LHCN-M2 (cell line): Measurements from ENCODE around the gene C5AR1. TPM values are rescaled to one million over a fixed set of nuclear protein-coding genes. Genes with fewer than 3 reads are reported as not detected.
"Not testable (repeated sequence)": the region's sequence is repeated elsewhere in the genome, so short reads cannot be mapped to it uniquely, and the experiment has no call there.

Experiments
- DNase-seq: peaks from one replicate; pipeline ENCODE4 v3.0.0-alpha.2; 2012; ENCODE audit warnings: low read depth
- total RNA-seq: library from RNA; depleted of rRNA; stranded (reverse); fragments of >200 nt; gene quantifications from 2 replicates; pipeline ENCODE4 v1.2.3, GENCODE V29; 2014

Gene C5AR1
- total RNA-seq, 1 experiment from 2014 or later, result not detected

- DNase-seq, result no peak
Observed at GRCh38 chr19:47331931-47332547, 22.4 kb downstream of the C5AR1 start, which contains the start of gene C5AR2. Gene C5AR2, plus strand, starts transcription at chr19:47332175. Its CDS starts 8,625 bp downstream, at chr19:47340800.

DNA sequence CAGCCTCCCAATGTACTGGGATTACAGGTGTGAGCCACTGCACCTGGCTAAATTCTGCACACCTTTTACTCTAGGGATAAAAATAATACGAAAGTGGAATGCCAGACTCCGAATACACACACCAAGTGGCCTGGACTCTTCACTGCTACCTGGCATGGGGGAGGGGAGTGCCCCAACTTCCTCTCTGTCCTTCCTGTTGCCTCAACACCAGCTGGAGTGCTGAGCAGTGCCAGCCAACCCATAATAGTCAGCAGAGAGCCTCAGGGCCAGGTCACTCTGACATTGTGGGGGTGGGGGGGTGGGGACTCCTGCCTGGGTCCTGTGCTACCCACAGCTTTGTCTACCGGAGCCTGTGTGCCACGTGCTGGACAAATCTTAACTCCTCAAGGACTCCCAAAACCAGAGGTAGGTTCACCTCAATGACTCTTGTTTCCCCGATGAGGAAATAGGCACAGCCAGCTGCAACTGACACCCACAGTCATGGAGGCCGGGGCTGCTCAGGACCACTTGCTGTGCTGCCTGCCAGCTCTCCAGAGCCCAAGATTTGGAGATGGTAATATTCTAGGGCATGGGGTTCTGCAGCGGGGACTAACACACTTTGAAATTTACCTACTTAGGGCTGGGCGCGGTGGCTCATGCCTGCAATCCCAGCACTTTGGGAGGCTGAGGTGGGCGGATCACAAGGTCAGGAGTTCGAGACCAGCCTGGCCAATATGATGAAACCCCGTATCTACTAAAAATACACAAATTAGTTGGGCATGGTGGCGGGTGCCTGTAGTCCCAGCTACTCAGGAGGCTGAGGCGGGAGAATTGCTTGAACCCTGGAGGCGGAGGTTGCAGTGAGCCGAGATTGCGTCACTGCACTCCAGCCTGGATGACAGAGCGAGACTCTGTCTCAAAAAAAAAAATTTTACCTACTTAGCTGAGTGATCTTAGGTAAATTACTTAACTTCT lies 27.4 kb downstream of the C5AR1 start:
- not testable (repeated sequence) for DNase-seq

DNA sequence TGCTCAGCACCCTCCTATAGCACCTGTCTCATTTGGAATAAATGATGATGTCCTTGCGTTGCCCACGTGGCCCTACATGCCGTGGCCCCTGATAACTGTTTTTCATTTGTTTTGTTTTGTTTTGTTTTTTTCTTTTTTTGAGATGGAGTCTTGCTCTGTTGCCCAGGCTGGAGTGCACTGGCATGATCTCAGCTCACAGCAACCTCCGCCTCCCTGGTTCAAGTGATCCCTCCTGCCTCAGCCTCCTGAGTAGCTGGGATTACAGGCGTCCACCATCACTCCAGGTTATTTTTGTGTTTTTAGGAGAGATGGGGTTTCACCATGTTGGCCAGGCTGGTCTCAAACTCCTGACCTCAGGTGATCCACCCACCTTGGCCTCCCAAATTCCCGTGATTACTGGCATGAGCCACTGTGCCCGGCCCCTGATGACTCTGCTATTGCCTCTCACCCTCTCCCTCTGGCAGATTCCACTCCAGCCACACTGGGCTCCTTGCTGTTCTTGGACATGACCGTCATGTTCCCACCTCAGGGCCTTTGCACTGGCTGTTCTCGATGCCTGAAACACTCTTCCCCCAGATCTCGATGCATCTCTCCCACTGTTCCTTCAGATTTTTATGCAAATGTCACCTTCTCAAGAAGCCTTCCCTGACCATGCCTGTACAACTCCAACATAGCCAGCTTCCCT lies 29.7 kb downstream of the C5AR1 start:
- DNase-seq, result no peak

DNA sequence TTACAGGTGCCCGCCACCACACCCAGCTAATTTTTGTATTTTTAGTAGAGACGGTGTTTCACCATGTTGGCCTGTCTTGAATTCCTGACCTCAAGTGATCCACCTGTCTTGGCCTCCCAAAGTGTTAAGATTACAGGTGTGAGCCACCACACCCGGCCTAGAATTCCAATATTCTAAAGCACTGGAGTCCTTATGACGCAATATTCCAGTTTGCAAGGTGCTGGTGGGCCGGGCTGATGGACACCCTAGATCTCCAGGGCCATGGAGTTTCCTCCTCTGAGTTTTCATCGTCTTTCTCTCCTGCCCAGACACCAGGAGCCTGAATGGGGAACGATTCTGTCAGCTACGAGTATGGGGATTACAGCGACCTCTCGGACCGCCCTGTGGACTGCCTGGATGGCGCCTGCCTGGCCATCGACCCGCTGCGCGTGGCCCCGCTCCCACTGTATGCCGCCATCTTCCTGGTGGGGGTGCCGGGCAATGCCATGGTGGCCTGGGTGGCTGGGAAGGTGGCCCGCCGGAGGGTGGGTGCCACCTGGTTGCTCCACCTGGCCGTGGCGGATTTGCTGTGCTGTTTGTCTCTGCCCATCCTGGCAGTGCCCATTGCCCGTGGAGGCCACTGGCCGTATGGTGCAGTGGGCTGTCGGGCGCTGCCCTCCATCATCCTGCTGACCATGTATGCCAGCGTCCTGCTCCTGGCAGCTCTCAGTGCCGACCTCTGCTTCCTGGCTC lies 31.0 kb downstream of the C5AR1 start:
- DNase-seq, result no peak

DNA sequence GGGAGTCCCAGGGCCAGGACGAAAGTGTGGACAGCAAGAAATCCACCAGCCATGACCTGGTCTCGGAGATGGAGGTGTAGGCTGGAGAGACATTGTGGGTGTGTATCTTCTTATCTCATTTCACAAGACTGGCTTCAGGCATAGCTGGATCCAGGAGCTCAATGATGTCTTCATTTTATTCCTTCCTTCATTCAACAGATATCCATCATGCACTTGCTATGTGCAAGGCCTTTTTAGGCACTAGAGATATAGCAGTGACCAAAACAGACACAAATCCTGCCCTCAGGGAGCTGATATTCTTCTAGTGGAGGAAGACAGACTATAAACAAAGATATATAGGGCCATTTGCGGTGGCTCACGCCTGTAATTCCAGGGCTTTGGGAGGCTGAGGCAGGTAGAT lies 32.1 kb downstream of the C5AR1 start:
- no peak for DNase-seq

- DNase-seq, result no peak
Observed at GRCh38 chr19:47343194-47343802, 33.6 kb downstream of the C5AR1 start.

- DNase-seq, result no peak
Observed at GRCh38 chr19:47344425-47344824, 34.8 kb downstream of the C5AR1 start.

GRCh38 chr19:47346024-47346423 lies 36.4 kb downstream of the C5AR1 start:
- DNase-seq, result not testable (repeated sequence)

GRCh38 chr19:47348819-47349795 lies 39.4 kb downstream of the C5AR1 start, which contains the start of gene DHX34:
Gene DHX34, plus strand, starts transcription at chr19:47349315. Its CDS starts 3,716 bp downstream, at chr19:47353031.
- DNase-seq, result peak; percentile 97

GRCh38 chr19:47350630-47351029 lies 41.0 kb downstream of the C5AR1 start:
- no peak for DNase-seq

- DNase-seq, result peak; percentile 41
Observed at GRCh38 chr19:47351548-47351947, 41.9 kb downstream of the C5AR1 start.

DNA sequence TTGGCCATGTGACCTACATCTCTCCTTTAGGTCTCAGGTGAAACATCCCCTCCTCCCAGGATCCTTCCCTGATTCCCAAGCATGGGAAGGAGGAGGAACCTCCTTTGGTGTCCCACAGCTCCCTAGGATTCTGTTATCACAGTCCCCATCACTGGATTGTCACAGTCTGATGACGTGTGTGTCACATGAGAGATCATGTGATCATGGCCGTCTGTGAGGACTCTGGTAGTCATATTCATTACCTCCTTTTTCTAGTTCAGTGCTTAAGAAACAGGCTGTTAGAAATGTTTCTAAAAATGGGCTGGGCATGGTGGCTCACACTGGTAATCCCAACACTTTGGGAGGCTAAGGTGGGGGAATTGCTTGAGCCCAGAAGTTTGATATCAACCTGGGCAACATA lies 42.4 kb downstream of the C5AR1 start:
- DNase-seq, result no peak

DNA sequence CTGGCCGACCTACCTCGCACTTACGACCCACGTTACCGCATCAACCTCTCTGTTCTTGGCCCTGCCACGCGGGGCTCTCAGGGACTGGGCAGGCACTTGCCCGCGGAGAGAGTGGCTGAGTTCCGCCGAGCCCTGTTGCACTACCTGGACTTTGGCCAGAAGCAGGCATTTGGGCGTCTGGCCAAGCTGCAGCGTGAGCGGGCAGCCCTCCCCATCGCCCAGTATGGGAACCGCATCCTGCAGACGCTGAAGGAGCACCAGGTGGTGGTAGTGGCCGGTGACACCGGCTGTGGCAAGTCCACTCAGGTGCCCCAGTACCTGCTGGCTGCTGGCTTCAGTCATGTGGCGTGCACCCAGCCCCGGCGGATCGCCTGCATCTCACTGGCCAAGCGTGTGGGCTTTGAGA lies 43.6 kb downstream of the C5AR1 start:
- DNase-seq, result no peak

DNA sequence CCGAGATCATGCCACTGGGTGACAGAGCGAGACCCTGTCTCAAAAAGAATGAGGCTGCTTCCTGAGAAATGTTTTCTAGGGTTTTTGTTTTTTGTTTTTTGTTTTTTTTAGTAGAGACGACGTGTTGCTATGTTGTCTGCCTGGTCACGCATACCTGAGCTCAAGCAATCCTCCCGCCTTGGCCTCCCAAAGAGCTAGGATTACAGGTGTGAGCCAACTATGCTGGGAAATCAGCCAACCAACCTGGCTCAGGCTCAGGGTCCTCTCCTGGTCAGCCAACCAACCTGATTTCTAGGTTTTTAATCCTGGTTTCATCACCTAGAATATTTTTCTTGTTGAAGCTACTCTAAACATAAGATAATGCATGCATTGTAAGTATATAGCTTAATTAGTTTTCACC lies 47.2 kb downstream of the C5AR1 start:
- no peak for DNase-seq

DNA sequence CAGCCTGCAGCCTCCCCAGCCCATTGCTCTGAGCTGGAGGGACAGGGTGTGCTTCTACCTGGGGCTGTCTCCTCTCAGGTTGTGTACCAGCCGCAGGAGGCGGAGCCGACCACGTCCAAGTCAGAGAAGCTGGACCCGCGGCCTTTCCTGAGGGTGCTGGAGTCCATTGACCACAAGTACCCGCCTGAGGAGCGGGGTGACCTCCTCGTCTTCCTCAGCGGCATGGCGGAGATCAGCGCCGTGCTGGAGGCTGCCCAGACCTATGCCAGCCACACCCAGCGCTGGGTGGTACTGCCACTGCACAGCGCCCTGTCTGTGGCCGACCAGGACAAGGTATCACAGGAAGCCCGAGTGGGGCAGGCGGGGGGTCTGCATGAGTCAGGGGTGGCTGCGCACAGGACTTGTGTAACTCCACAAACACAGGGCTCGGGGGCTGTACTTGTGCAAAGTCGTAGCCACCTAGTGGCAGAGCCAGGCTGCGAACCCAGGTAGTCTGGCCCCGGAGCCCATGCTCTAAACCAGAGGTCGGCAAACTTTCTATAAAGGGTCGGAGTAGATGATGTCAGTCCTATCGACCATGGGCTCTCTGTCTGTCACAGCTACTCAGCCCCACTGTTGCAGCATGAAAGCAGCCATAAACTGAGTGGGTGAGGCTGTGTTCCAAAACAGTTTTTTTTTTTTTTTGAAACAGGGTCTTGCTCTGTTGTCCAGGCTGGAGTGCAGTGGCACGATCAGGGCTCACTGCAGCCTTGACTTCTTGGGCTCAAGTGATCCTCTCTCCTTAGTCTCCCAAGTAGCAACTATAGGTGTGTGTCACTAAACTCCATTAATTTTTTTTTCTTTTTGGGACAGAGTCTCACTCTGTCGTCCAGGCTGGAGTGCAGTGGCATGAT lies 48.4 kb downstream of the C5AR1 start:
- DNase-seq, result no peak

DNA sequence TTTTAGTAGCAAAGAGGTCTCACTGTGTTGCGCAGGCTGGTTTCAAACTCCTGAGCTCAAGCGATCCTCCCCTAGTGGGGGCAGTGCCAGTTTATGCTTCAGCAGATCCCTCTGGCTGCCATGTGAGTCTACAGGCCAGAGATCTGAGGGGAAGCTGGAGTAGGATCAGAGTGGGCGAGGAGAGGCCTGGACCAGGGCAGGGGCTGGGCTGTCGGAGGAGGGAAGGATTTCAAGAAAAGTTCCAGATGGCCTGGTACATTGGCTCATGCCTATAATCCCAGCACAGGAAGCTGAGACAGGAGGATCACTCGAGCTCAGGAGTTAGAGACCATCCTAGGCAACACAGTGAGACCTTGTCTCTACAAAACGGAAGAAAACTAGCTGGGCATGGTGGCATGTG lies 49.3 kb downstream of the C5AR1 start:
- DNase-seq, result no peak

GRCh38 chr19:47362321-47362720 lies 52.7 kb downstream of the C5AR1 start:
- DNase-seq, result no peak

- peak; percentile 7 for DNase-seq
Observed at GRCh38 chr19:47363758-47364531, 54.3 kb downstream of the C5AR1 start.
